HG03442 (cell line): ENCODE data around the gene HECTD2.
"Not testable (repeated sequence)": the region's sequence is repeated elsewhere in the genome, so short reads cannot be mapped to it uniquely, and the experiment has no call there.

ENCODE experiments used
- ATAC-seq: cut with Tn5 transposase; IDR thresholded peaks from one replicate; pipeline ENCODE4 v1.9.1; 2021; ENCODE audit warnings: mild to moderate bottlenecking, moderate library complexity; ENCODE audit not compliant: unreplicated experiment

Gene HECTD2

DNA sequence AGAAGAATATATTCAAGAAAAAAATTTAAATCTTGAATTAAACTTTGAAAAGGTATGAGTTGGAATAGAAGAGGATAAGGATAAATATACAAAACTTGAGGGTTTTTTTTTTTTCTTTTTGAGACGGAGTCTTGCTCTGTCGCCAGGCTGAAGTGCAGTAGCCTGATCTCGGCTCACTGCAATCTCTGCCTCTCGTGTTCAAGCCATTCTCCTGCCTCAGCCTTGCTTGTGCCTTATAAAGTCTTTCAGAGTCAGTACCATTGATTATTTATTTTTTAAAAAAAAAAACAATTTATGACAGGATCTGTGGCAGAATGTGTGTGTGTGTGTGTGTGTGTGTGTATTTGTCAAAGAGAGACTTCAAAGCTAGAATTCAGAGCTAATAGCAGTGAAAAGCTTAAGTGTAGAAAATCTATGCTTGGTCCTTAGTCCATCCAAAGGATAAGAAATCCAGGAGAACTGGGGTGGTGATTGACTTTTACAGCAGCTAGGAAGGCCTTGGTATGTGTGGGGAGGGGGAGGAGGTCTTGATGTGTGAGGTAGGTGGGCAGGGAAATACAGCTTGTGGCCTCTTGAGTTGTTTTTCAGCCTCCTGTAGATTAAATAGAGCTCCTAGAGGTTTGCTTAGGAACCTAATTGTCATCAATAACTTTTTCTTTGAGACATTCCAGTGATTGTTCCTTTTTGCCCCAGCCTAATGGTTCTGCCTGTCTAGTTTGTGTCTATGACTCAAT, 2.4 kb downstream of the HECTD2 start:
- ATAC-seq = no peak

DNA sequence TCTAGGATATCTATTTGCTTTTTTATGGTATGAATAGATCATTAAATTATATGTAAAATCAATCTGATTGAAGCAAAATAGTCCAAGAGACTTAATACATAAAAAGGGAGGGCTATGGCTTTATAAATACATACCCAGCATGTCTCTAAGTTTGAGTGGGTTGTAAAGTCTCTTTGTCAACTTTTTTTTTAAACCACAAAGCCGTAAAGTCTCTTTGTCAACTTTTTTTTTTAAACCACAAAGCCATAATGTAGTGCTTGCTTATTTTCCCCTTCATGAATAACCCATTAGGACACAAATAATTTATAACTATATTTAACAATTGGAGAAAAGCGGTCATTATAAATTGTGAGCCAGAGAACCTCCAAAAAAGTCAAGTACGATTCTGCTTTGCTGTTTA, 5.7 kb downstream of the HECTD2 start:
- no peak for ATAC-seq

DNA sequence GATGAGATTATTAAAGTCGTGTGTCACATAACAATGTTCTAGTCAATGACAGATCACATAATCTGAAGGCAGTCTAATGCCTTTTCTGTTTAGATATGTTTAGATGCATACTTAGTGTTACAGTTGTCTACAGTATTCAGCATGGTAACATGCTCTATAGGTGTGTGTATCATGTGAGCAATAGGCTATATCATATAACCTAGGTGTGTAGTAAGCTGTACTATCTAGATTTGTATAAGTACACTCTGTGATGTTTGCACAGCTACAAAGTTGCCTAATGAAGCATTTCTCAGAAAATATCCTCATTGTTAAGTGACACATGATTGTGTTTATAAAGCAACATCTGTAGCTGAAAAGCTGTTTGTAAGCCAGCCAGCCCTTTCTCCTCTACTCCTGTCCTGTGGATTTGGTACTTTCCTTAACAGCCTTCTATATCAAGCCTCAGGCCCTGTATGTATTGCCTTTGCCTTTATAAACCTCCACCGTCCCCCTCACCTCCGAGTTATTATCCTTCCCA, 6.3 kb downstream of the HECTD2 start:
- no peak for ATAC-seq

DNA sequence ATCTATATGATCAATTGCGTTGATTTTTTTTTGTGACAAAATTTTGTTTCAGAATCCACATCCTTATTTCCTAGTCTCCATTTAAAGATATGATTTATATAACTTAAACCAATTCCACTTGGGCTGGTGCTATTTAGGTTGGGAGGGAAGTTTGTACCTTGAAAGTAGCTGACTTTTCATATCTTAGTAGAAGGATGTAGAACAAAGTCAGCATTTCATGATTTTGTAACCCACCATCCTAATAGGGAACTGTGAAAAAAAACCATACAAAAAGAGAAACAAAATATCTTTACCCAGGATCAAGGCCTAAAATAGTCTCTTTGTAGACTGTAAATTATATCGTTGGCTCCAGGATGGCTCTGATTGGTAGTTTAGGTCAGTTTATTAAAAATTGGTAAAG, 8.3 kb downstream of the HECTD2 start:
- ATAC-seq = no peak

DNA sequence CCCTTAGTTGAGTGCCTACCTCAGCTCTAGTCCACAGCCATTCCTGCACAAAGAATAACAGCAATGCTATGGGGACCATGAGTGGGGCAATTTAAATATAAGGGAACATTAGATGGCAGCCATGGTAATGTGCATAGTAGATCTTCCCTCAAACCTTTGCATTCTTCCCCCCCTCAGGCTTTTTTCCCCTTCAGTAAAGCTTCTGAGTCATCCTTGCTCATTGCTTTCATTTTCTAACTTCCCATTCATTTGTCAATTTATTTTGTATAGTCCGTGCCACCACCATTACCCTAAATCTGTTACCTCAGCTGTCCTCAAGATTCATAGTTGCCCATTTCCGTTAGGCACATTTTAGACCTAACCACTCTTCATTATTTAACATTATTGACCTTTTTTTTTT, 10.7 kb downstream of the HECTD2 start:
- no peak for ATAC-seq

DNA sequence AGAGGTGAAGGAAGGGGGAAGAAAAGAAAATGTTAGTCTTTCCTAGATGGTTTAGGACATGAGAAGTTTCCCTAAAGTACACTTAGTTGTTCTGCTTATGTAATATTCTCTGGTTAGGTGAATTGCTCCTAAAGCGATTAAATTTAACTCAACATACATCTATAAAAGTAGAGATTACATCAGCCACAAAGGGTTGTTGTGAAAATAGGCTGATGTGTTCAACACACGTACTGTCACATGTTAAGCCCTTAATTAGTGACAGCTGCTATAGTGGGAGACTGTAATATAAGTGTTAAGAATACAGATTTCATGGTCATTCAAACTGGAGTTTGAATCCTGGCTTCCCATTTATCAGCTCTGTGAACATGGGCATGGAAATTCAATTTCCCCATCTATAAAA, 12.8 kb downstream of the HECTD2 start:
- no peak for ATAC-seq

DNA sequence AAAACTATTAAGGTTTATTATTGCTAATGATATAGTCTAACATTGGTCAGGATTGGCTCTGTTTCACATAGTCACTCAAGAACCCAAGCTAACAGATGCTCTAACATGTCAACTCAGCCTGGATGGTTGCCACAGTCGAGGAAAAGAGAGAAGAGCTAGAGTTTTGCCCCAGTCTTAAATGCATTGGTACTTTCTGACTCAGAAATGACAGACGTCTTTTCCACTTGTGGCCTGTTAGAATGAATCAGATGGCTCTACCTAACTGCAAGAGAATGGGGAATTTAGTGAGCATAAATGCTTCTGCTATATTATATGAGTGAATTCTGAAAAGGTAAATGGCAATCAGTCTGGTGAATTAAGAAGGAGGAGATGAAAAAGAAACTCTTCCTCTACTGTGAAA, 13.9 kb downstream of the HECTD2 start:
- no peak for ATAC-seq

DNA sequence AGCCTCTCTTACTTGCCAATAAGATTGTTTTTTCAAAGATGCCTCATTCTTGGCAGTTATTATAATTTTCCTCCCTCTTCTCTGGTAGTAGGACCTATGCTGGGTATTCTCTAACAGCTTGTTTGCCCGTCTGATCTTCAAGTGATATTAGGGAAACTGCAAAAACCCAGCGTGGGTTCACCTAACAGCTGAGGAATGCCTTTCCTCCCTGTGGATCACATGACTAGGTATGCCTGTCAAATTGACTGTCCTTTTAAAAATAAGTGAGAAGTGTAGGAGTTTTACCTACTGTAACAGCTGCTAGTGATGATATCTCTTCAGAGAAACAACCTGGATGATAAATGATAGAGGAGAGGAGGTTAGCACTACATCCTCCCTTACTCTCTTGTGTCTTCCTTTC, 22.0 kb downstream of the HECTD2 start:
- ATAC-seq = no peak

DNA sequence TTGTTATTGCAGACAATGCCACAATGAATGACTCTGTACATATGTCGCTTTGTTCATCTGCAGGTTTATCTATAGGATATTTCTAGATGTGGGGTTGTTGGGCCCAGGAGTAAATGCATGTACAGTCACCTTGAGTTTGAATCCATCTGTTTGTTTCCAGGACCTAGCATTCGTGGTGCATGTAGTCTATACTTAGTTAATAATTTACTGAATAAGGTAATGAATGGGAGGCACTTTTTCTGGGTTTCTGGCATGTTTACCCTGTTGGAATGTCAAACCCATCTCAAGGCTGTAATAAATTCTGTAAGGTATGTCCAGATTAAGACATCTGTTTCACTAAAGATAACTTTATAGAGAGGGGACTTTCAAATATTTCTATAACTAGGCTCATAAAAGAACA, 23.5 kb downstream of the HECTD2 start:
- ATAC-seq = no peak

DNA sequence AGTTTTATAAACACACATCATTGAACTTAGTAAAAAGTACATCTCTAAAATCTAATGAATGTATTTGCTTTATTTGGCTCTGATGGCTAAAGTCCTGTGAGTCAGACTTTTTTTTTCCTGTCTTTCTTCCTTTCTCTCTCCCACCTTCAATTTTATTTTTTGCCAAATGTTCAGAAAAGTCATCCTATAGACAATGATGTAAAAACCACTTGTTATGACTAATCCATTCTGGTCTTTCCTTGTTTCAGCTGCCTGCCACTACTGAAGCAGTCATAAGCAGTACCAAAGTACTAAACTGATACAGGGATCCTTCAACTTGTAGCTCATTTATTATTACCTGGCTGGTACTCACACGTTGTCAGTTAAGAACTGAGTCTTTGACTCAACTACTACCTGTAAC, 23.9 kb downstream of the HECTD2 start:
- no peak for ATAC-seq

DNA sequence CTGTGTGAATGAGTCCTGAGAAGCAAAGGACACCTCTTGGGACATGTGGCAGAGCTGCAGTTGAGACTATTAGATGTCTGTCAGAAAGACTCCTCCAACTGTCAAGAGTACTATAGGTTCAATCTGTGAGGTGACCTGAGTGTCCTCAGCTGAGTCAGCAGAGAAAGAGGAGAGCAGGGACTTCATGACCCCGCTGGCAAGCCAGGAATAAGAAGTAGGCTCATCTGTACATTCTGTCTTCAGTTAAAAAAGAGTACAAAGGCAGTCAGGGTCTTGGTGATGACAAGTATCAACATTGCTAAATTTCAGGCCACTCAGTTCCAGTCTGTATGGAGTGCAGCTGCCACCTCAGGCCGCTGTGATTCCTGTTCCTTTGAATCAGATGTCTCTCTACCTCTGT, 25.1 kb downstream of the HECTD2 start:
- ATAC-seq = no peak

DNA sequence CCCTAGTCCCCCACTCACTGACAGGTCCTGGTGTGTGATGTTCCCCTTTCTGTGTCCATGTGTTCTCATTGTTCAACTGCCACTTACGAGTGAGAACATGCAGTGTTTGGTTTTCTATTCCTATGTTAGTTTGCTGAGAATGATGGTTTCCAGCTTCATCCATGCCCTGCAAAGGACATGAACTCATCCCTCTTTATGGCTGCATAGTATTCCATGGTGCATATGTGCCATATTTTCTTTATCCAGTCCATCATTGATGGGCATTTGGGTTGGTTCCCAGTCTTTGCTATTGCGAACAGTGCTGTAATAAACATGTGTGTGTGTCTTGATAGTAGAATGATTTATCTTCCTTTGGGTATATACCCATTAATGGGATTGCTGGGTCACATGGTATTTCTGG, 28.1 kb downstream of the HECTD2 start:
- ATAC-seq = not testable (repeated sequence)

DNA sequence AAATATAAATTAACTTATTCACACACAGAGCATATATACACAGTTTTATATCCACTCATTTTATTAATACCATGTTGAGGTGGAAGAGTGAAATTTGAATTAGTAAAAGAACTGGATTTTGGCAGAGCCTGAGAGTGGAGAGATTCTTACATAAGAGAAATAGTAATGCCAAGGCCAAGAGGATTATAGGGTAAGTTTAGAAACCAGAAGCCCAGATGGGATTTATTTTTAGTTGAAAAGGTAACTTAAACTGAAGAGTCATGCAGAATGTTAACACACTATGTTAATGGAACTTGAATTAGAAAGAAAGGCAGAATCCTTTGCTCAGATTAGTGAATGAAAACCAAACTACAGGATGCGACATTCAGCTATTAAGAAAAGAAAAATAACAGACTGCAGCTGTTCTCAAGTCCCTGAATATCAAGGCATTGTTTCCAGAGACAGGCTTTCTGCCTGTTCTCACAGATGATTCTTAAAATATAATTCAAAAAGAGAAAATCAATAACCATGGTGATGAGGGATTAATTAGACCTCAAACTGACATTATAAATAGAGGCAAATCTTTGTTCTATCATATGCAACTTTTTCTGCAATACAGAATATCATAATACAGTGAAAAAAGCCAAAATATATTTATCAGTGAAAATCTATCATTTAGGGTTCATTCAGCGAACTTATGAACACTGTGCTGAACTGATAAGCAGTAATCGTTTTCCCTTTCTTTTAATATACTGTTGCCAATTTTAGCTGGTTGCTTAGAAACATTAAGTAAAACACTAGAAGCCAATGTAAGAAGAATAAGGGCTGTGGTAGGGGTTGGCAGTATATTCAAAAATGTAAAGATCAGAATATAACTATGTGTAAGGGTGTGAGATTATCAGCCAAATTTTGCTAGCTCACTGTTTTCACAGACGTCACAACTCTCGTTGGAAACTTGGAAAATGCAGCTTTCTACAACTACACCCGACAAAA, 34.4 kb downstream of the HECTD2 start:
- ATAC-seq = no peak

DNA sequence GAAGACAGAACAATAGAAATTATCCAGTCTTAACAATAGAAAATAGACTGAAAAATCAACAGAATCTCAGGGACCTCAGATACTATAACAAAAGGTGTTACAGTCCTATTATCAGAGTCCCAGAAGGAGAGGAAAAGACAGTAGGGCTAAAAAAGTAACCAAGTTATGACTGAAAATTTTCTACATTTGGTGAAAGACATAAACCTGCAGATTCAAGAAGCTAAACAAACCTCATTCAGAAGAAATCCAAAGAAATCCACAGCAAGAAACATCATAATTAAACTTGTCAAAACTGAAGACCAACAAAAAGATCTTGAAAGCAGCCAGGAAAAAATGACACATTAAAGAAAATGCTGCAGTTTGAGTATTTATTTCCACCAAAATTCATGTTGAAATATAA, 41.9 kb downstream of the HECTD2 start:
- no peak for ATAC-seq

DNA sequence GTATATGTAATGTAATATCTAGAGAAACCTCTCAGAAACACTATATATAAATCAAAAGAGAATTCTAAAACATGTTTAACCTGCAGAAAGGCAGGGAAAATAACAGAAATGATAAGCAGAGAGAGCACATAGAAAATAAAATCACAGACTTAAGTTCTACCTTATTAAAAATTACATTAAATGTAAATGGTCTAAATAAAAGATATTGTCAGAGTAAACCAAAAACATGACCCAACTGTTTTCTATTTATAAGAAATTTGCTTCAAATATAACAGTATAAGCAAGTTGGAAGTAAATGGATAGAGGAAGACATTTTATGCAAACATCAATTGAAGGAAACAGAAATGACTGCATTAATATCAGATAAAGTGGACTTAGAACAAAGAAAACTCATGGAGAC, 43.4 kb downstream of the HECTD2 start:
- no peak for ATAC-seq

DNA sequence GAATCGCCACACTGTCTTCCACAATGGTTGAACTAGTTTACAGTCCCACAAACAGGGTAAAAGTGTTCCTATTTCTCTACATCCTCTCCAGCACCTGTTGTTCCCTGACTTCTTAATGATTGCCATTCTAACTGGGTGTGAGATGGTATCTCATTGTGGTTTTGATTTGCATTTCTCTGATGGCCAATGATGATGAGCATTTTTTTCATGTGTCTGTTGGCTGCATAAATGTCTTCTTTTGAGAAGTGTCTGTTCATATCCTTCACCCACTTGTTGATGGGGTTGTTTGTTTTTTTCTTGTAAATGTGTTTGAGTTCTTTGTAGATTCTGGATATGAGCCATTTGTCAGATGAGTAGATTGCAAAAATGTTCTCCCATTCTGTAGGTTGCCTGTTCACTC, 45.0 kb downstream of the HECTD2 start:
- not testable (repeated sequence) for ATAC-seq

DNA sequence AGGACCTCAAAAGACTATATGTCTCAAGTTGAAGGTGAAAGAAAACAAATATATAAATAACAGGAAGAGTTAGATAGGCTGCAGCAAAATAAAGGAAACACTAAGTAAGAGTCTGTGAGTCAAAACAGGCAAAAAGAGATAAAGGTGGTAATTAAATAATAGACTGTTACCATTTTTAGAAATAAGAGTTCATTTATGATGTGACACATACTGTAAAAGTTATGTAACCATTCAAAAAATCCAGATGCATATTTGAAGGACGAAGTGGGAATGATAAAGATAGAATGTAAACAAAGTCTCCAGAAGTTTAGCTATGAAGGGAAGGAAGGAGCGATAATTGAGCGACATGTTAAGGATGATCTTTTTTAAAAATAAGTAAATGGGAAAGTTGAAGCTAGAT, 50.5 kb downstream of the HECTD2 start:
- ATAC-seq = no peak

DNA sequence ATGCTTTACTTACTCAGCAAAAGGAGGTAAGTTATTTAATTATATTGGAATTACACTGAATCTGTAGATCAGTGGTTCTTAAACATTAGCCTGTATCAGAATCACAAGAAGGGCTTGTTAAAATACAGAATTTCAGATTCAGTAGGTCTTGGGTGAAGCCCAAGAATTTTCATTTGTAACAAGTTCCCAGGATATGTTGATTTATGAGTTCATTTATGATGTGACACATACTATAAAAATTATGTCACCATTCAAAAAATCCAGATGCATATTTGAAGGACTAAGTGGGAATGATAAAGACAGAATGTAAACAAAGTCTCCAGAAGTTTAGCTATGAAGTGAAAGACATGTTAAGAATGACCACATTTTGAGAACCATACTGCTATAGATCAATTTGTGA, 52.3 kb downstream of the HECTD2 start:
- no peak for ATAC-seq

DNA sequence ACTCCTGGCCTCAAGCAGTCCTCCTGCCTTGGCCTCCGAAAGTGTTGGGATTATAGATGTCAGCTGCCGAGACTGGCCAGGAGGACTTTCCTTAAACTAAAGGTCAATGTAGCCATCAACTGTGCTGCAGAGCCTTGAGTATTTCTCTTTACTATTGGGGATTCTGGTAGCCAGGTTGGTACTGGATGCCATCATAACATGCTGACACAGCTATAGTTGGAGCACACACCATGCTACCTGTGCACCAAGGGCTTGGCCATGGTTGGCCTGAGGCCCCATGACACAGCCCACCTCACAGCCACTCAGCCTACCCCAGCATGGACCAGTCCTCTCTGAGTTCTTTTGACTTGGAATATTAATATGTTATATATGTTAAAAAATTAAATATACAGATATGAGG, 54.4 kb downstream of the HECTD2 start:
- ATAC-seq = no peak

DNA sequence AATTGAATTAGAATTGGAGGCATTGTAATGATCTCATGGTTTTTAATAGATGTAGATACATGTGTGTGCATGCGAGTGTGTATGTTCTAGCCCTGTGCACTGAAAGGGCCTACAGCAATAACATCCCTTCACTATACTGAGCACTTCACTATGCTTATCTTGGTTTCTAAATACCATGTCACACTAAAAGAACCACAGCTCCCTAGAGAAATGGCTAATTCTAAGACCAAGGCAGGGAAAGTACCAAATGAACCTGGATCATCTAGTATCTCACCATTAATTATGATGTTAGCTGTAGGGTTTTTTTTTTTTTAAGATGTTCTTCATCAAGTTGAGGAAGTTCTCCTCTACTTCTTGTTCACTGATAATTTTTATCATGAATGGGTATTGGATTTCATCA, 55.1 kb downstream of the HECTD2 start:
- ATAC-seq = no peak

DNA sequence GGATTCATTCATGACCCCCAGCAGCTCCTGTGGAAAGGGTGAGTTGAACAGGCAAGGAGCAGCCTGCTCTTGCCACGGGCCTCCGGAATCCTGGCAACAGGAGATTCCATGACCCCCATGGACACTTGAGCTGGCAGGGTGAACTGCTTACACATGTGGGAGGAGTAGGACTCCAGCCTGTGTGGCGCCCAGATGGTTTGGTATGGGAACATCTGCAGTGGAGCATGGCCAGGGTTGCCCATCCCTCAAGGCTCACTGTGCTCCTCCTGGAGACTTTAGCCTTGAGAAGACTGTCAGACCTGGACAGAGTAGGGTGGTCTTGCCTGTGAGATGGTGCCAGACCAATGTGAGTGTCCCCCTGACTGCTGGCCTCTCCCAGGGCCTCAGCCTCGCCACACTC, 57.0 kb downstream of the HECTD2 start:
- no peak for ATAC-seq

DNA sequence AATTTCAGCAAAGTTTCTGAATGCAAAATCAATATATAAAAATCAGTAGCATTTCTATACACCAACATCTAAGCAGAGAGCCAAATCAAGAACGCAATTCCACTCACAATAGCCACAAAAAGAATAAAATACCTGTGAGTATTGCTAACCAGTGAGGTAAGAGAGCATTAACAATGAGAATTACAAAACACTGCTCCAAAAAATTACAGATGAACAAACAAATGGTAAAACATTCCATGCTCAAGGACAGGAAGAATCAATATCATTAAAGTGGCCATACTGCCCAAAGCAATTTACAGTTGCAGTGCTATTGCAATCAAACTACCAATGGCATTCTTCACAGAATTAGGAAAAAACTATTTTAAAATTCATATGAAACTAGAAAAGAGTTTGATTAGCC, 61.5 kb downstream of the HECTD2 start:
- ATAC-seq = no peak
